Mammary epithelial cell (primary cell): ENCODE measurements around the gene MYOZ3.

Experiments used
- EZH2 ChIP-seq: IDR thresholded peaks from 2 replicates; pipeline ENCODE4 v1.6.1; 2012; ENCODE audit warnings: low read length, inconsistent platforms, borderline replicate concordance
- TF ChIP-seq, protein P1 (sequence below), 2 donors: IDR thresholded peaks in 1 of 2; conservative IDR thresholded peaks in 1 of 2; 2 replicates each; pipeline ENCODE4 v1.5.1; 2011 to 2012; ENCODE audit warnings: inconsistent platforms in 2 of 2, low read length in 2 of 2, mild to moderate bottlenecking in 2 of 2, control low read depth in 1 of 2, low read depth in 1 of 2; ENCODE audit not compliant: insufficient read depth in 1 of 2; ENCODE audit errors: extremely low read depth in 1 of 2

DNA sequence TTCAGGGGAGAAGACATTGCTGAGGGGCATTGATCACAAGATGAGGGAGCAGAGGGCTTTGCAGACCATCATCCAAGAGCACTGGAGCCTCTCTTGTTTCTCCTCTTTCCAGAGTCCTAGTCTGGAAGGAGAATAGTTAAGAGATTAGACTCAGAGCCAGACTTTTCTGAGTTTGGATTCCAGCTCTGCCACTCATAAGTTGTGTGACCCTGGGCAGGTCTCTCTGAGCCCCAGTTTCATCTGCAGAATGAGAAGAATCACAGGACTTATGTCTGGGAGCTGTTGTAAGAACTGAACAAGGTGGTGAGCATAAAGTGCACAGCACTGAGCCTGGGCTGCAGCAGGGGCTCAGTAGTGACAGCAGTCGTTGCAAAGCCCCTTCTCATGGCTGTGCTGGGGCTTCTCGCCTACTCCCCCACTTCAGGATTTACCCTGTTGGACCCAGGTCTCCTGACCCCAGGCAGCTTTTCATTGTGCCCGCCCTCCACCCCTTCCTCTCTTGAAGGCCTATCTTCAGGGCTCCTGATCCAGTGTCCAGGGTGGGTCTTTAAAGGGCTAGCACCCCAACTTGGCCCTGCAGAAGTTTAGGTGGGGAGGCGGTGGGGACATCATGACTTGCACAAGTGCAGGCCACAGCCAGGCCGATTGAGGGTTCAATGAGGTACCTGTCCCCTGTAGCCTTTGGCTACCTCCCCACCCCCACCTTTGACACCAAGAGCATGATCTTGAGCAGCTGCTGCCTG is 19.1 kb upstream of the MYOZ3 start:
- TF ChIP-seq, protein P1, sequence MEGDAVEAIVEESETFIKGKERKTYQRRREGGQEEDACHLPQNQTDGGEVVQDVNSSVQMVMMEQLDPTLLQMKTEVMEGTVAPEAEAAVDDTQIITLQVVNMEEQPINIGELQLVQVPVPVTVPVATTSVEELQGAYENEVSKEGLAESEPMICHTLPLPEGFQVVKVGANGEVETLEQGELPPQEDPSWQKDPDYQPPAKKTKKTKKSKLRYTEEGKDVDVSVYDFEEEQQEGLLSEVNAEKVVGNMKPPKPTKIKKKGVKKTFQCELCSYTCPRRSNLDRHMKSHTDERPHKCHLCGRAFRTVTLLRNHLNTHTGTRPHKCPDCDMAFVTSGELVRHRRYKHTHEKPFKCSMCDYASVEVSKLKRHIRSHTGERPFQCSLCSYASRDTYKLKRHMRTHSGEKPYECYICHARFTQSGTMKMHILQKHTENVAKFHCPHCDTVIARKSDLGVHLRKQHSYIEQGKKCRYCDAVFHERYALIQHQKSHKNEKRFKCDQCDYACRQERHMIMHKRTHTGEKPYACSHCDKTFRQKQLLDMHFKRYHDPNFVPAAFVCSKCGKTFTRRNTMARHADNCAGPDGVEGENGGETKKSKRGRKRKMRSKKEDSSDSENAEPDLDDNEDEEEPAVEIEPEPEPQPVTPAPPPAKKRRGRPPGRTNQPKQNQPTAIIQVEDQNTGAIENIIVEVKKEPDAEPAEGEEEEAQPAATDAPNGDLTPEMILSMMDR (conservative IDR thresholded peaks at IDR 0.05 in 1 of 2, IDR thresholded peaks at IDR 0.05 in 1 of 2; ENCODE audit: extremely low read depth in 1 of 2, insufficient read depth in 1 of 2, low read depth in 1 of 2, low read length in 2 of 2), result no peak
- no peak for TF ChIP-seq EZH2
